ENCODE data around the gene RNF8.

RNF8 gene

DNA sequence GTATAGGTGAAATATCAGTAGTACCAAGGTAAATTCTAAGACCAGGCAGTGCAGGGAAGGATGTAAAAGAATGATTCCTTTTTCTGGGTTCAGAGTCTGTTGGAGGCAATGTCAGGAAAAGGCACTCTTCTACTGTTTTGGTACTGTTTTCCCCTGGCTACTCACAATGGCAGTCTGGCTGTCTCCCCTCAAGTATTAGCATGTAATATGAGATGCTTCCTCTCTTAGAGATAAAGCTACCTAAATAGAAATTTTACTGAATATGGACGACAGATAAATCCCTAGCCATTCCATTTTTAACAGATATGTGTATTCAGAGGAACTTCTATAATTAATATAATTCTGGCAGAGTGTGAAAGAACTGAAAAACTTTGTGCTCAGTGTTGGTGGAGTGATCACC lies 3.5 kb downstream of the RNF8 start:
- no peak for DNase-seq (ENCODE audit: extremely low read depth in 1 of 2, low read depth in 1 of 2)

DNA sequence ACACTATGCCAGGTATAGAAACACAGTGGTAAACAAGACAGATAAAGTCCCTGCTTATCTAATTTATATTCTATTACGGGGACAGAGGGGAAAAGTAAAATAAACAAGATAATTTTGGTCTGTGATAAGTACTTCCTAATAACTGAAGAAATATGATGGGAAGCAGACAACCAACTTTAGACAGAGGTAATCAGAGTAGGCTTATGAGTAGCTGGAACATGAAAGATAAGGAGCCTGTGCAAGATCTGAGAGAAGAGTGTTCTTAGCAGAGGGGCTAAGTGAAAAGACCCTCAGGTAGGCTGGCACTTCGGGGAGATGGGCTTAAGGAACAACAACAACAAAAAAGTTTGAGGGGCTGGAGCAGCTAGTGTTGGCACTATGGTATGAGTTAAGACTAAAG lies 4.1 kb downstream of the RNF8 start:
- no peak for DNase-seq (ENCODE audit: extremely low read depth in 1 of 2, low read depth in 1 of 2)

GRCh38 chr6:37359039-37359438 lies 5.3 kb downstream of the RNF8 start:
- DNase-seq (ENCODE audit: extremely low read depth in 1 of 2, low read depth in 1 of 2), result no peak

DNA sequence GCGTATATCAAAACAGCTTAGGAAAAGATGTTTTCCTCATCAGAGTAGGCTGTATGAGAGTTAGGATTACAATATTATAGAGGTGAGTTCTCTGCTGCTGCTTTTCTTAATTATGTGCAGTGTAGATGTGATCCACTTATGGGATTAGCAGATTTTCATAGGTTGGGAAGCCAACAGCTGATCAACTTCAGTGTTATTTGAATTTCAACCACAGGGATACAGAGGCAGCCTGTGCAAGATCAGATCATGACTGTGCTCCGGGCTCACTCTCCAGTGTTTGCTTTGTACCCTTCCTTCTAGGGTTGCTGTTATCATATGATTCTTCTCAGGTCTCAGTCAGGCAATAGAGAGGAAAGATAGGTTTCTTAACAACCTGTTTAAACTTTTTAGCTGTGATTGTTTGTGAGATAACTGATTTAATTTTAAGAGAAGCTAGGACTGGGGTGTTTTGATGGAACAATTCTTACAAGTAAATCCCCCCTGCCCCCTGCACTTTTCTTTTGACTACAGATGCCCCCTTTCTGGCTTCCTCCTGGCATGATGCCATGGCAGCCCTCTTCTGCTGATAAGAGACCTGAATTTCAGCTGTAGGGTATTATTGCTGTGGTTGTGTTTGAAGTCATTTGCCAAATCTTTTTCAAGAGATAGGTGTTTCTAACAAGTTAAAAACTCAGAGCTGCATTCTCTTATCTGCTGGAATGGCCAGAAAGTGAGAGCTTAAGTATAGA lies 8.5 kb downstream of the RNF8 start:
- no peak for DNase-seq (ENCODE audit: extremely low read depth in 1 of 2, low read depth in 1 of 2)

- DNase-seq (ENCODE audit: extremely low read depth in 1 of 2, low read depth in 1 of 2), result no peak
Observed at GRCh38 chr6:37365791-37366190, 12.0 kb downstream of the RNF8 start.

DNA sequence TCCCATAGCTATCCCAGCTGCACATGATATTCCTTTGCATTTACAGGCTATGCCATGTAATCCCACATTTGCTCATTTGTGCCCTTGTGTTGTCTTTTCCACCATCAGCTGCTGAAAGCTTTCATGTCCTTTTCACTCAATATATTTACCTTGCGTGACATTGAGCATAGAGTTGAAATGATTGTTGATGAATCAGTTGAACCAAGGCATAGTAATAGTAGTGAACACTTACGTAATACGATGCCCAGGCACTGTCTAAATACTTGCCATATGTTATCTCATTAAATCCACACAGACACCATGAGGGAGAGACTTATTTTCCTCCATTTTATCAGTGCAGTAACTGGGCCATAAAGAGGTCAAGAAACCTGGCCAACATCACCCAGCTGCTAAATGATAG lies 13.1 kb downstream of the RNF8 start:
- no peak for DNase-seq (ENCODE audit: extremely low read depth in 1 of 2, low read depth in 1 of 2)

DNA sequence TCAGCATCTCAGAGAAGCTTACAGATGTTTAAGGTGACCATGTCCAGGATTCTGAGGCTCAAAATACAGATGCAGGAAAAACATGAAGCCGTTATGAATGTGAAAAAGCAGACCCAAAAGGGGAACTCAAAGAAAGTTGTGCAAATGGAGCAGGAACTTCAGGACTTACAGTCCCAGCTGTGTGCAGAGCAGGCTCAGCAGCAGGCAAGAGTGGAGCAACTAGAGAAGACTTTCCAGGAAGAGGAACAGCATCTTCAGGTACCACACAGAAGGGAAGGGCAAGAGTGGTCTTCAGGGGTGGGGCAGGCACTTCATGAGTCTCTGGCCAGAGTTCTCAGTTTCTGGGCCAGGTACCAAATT lies 15.2 kb downstream of the RNF8 start:
- DNase-seq (ENCODE audit: extremely low read depth in 1 of 2, low read depth in 1 of 2), result no peak

DNA sequence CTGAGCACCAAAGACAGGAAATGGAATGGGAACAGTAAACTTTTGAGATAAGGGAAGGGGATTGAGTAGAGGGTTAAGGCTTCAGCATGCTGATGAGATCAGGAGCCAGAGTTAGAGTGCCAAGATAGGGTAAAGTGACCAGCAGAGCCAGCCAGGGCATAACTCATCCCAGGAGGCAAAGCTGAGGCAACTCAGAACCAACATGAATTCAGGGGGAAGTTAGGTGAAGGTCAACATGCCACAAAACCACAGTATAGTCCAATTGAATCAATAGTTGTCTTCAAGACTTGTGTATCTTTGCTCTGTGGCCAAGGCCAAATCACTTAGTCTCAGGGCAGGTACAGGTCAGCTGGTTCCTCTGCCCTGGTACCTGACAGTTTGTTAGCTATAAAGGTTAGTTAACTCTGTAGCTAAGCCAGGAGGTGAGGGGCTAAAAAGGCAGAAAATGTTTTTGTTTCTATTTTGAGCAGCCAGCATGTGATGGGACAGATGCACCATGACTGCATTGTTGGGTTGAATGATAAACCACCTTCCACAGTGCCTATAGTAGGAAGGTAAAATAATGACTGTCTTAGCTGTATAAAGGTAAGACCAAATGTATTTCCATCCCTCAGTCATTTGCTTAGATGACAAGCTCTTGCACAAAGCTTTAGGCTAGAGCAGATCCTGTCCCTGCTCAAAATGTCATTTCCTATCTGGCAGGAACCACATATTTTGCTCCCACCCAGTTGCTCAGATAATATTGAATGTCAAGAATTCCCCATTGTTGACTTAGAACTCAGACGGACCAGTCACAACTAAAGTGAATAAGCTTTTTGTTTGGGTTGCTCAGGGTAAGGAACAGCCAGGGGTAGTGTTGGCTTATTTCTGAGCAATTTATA lies 15.8 kb downstream of the RNF8 start:
- DNase-seq (ENCODE audit: extremely low read depth in 1 of 2, low read depth in 1 of 2), result no peak

DNA sequence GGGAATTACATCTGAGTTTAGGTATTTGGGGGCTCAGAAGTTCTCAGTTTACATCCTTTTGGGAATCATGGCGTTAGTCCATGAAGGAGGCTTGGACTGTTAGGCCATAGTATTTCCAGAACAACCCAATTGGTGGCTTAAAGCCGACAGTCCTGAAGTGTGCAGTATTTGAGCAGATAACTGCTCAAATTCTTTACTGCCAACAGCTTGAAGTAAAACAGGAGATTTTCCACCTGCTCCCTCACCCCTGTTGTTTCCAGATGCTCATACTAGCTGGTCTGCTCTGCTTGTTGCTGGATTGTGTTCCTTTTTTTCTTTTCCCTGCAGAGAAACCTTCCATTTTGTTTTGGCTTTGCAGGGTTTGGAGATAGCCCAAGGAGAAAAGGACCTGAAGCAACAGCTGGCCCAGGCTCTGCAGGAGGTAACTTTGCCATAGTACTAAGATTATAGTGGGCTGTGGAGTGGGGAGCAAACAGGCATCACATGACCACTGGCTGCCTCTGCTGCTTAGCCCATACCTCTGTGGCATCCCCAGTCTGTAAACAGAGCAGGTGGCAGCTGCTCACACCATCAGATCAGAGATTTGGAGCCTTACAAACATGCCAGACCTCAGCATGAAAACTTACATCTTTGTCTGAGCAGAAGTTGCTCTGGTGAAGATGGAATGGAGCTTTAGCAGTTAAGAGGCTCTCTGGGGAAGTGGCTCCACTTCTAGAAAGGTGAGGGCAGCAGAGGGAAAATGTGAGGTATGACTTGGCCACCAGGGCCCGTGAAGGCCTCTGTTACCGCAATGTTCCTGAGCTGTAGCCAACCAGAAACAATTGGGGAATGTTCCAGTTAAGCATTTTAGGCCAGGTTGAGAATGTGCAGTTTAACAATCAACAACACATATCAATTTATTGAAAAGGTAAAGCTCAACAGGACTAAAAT lies 17.6 kb downstream of the RNF8 start:
- DNase-seq (ENCODE audit: extremely low read depth in 1 of 2, low read depth in 1 of 2), result no peak

- no peak for DNase-seq (ENCODE audit: extremely low read depth in 1 of 2, low read depth in 1 of 2)
Observed at GRCh38 chr6:37372116-37372515, 18.3 kb downstream of the RNF8 start.

DNA sequence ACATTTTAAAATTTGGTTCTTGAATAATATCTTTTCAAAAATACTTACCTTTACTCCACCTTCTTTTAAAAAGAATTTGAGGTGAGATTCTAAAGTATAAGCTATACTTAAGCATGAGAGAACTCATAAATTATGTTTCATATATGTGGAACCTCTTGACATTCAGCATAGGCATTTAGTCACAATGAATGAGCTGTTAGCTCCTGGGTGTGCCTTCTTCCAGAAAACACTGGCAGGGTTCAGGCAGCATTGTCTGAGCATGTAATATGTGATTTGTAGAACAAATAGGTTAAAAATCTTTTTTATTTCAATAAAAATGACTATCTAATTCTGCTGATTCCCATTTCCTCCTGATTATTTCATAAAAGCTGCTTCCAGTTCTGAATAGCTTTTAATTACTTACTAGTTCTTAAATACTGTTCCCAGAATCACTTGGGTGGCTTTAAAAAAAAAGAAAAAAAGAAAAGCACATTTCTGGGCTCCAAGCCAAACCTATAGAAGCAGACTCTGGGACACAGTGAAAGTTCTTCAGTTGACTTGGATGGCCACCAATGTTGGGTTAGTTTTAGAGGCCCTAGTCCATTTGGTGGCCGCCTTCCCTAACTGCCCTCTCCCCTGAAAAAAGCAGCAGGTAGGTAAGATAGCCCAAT lies 20.2 kb downstream of the RNF8 start:
- no peak for DNase-seq (ENCODE audit: extremely low read depth in 1 of 2, low read depth in 1 of 2)

GRCh38 chr6:37375376-37375775 lies 21.6 kb downstream of the RNF8 start:
- no peak for DNase-seq (ENCODE audit: extremely low read depth in 1 of 2, low read depth in 1 of 2)

GRCh38 chr6:37376078-37376743 lies 22.4 kb downstream of the RNF8 start:
- DNase-seq (ENCODE audit: extremely low read depth in 1 of 2, low read depth in 1 of 2), result no peak

DNA sequence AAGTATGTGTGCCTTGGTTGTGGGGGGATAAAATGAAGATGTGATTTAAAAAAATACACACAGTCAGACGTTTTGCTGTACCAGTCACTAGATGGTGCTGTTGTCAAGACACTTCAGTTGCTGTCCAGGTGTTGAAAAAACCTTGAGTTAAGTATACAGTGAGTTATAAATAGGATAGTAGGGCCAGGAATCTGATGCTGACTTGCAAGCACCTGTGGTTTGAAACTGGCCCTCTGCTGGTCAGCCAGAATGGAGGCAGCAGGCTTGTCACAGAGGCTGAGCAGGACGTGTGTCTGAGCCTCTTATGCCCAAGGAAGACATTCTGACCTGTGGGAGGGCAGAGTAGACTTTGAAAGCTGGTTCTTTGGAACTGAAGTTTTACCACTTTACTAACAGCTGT lies 27.8 kb downstream of the RNF8 start:
- no peak for DNase-seq (ENCODE audit: extremely low read depth in 1 of 2, low read depth in 1 of 2)

DNA sequence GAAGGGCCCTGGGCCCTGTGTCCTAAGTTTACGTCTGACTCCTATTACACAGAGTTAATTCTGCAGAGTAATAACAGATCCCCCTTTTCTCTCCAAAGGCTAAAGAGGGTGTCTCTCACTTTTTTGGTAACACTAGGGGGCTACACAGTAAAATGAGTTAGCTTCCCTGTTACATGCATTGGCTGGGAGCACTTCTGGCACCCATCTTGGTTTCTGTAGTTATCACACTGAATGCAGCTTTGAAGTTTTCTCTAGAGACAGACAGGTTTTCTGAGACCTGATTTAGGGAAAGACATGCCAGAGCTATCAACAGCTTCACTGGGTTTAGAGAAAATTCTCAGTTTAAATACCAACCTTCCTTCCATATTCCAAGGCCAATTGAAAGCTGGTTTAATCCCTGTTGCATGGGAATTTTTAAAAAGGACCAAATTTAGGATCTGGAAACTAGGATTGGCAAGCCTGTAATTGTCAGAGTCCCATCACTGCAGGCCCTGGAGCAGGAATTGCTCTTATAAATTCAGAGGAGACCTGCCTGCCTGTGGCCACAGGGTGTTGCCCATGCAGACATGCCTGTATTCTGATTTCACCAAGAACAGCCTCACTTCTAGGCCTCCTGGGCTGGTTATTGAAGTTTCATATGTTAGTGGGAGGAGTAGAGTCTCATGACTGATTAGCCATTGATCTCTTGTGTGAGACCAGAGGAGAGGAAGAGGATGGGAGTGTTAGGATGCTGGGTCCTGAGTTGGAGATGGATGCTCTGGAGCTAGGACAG lies 29.4 kb downstream of the RNF8 start:
- DNase-seq (ENCODE audit: extremely low read depth in 1 of 2, low read depth in 1 of 2), result no peak

- DNase-seq (ENCODE audit: extremely low read depth in 1 of 2, low read depth in 1 of 2), result no peak
Observed at GRCh38 chr6:37388578-37388977, 34.8 kb downstream of the RNF8 start.

- DNase-seq (ENCODE audit: extremely low read depth in 1 of 2, low read depth in 1 of 2), result no peak
Observed at GRCh38 chr6:37389857-37390256, 36.1 kb downstream of the RNF8 start.

- no peak for DNase-seq (ENCODE audit: extremely low read depth in 1 of 2, low read depth in 1 of 2)
Observed at GRCh38 chr6:37391120-37391519, 37.3 kb downstream of the RNF8 start.

- DNase-seq (ENCODE audit: extremely low read depth in 1 of 2, low read depth in 1 of 2), result no peak
Observed at GRCh38 chr6:37392821-37393220, 39.0 kb downstream of the RNF8 start.
